GM23338 (cell line): ENCODE results near the gene SIGLEC15. TPM values are rescaled to one million over a fixed set of nuclear protein-coding genes. Genes with fewer than 3 reads are reported as not detected.

ENCODE experiments used
- ATAC-seq: fragments of 200-7000 bp; cut with Tn5 transposase; 3 replicates; pipeline ENCODE4 v1.9.1; 2020
- DNase-seq: peaks from one replicate; pipeline ENCODE4 v3.0.0-alpha.2; 2015; ENCODE audit warnings: low spot score
- H2AFZ ChIP-seq: fragments of 200-600 bp; sonication (generic); 2 replicates; pipeline ENCODE4 v1.8.0; 2016; ENCODE audit warnings: antibody characterized with exemption, mild to moderate bottlenecking, moderate library complexity
- H3F3A ChIP-seq: fragments of 200-600 bp; sonication (generic); replicated peaks from 2 replicates; pipeline ENCODE4 v1.8.0; 2017; ENCODE audit warnings: antibody characterized with exemption, mixed run types, low read depth
- H3K27ac ChIP-seq: fragments of 200-600 bp; sonication (generic); 2 replicates; pipeline ENCODE4 v1.6.1; 2016; ENCODE audit warnings: low read depth
- H3K27me3 ChIP-seq: fragments of 200-600 bp; sonication (generic); 2 replicates; pipeline ENCODE4 v1.8.0; 2016; ENCODE audit warnings: mild to moderate bottlenecking, mixed run types, moderate library complexity; ENCODE audit not compliant: insufficient read depth
- H3K36me3 ChIP-seq: fragments of 200-600 bp; sonication (generic); 2 replicates; pipeline ENCODE4 v1.8.0; 2016; ENCODE audit warnings: mild to moderate bottlenecking; ENCODE audit not compliant: insufficient read depth
- H3K4me1 ChIP-seq: fragments of 200-600 bp; sonication (generic); 2 replicates; pipeline ENCODE4 v1.8.0; 2016; ENCODE audit warnings: mild to moderate bottlenecking, moderate library complexity; ENCODE audit not compliant: insufficient read depth
- H3K4me2 ChIP-seq: fragments of 200-600 bp; sonication (generic); 2 replicates; pipeline ENCODE4 v1.7.1; 2017; ENCODE audit warnings: mixed run types
- H3K4me3 ChIP-seq: fragments of 200-600 bp; sonication (generic); 2 replicates; pipeline ENCODE4 v1.6.1; 2016; ENCODE audit warnings: mixed run types
- H3K79me2 ChIP-seq: fragments of 200-600 bp; sonication (generic); replicated peaks from 2 replicates; pipeline ENCODE4 v1.8.0; 2017; ENCODE audit warnings: mild to moderate bottlenecking; ENCODE audit not compliant: insufficient read depth
- H3K9me2 ChIP-seq: fragments of 200-600 bp; sonication (generic); 2 replicates; pipeline ENCODE4 v1.8.0; 2017; ENCODE audit not compliant: insufficient read depth
- H4K20me1 ChIP-seq: fragments of 200-600 bp; sonication (generic); replicated peaks from 2 replicates; pipeline ENCODE4 v1.8.0; 2017; ENCODE audit warnings: mild to moderate bottlenecking; ENCODE audit not compliant: insufficient read depth
- H3K27ac Mint-ChIP-seq: 2 replicates; pipeline ENCODE4 v1.8.0; 2020; ENCODE audit warnings: inconsistent platforms, mild to moderate bottlenecking, moderate library complexity, mixed read lengths
- H3K27me3 Mint-ChIP-seq: 3 replicates; pipeline ENCODE4 v1.8.0; 2022; ENCODE audit warnings: low read depth, mild to moderate bottlenecking, moderate library complexity, mixed read lengths, inconsistent platforms; ENCODE audit not compliant: insufficient read depth, poor library complexity
- H3K36me3 Mint-ChIP-seq: 3 replicates; pipeline ENCODE4 v1.8.0; 2021; ENCODE audit warnings: low read depth, mild to moderate bottlenecking, inconsistent platforms, moderate library complexity, mixed read lengths
- H3K4me1 Mint-ChIP-seq: 3 replicates; pipeline ENCODE4 v1.8.0; 2020; ENCODE audit warnings: mild to moderate bottlenecking, inconsistent platforms, mixed read lengths
- H3K4me3 Mint-ChIP-seq: 3 replicates; pipeline ENCODE4 v1.8.0; 2021; ENCODE audit warnings: moderate library complexity, mild to moderate bottlenecking, inconsistent platforms, mixed read lengths
- H3K9me3 Mint-ChIP-seq: 3 replicates; pipeline ENCODE4 v1.8.0; 2020; ENCODE audit warnings: moderate library complexity, mild to moderate bottlenecking, inconsistent platforms, mixed read lengths
- CREB1 ChIP-seq: fragments of 250-450 bp; sonication (Bioruptor Pico); IDR thresholded peaks from 2 replicates; pipeline ENCODE4 v1.5.0; 2020; ENCODE audit warnings: low read depth, mild to moderate bottlenecking, moderate library complexity
- EZH2phosphoT487 ChIP-seq: fragments of 200-600 bp; sonication (generic); IDR thresholded peaks from one replicate; pipeline ENCODE4 v1.8.1; 2018; ENCODE audit warnings: antibody characterized with exemption; ENCODE audit not compliant: unreplicated experiment
- JUNB ChIP-seq: IDR thresholded peaks from one replicate; pipeline ENCODE4 v1.6.1; 2016; ENCODE audit warnings: antibody characterized with exemption; ENCODE audit not compliant: unreplicated experiment
- NANOG ChIP-seq: IDR thresholded peaks from 2 replicates; pipeline ENCODE4 v1.6.1; 2016; ENCODE audit warnings: antibody characterized with exemption, borderline replicate concordance
- POLR2AphosphoS5 ChIP-seq: IDR thresholded peaks from 2 replicates; pipeline ENCODE4 v1.6.1; 2016; ENCODE audit warnings: antibody characterized with exemption, low read depth
- STAT1 ChIP-seq: IDR thresholded peaks from one replicate; pipeline ENCODE4 v1.6.1; 2016; ENCODE audit warnings: antibody characterized with exemption; ENCODE audit not compliant: unreplicated experiment
- ZNF114 ChIP-seq: fragments of 250-450 bp; sonication (Bioruptor Pico); IDR thresholded peaks from 2 replicates; pipeline ENCODE4 v1.5.0; 2020; ENCODE audit warnings: mild to moderate bottlenecking, moderate library complexity
- ZNF331 ChIP-seq: fragments of 250-450 bp; sonication (Bioruptor Pico); IDR thresholded peaks from 2 replicates; pipeline ENCODE4 v1.5.0; 2020; ENCODE audit warnings: low read depth, mild to moderate bottlenecking, moderate library complexity
- polyA plus RNA-seq: library from polyadenylated mRNA; unstranded; fragments of >200 nt; fragmentation: Nextera tagmentation; extraction: Ambion mirVana; gene quantifications from 2 replicates; pipeline ENCODE4 v1.2.1, GENCODE V29; 2016
- total RNA-seq: library from RNA; depleted of rRNA; stranded (reverse); fragments of >200 nt; shearing (Covaris generic); gene quantifications from 2 replicates; pipeline ENCODE4 v1.2.3, GENCODE V29; 2014
- TF ChIP-seq, protein P1 (sequence below), 2 experiments: fragments of 200-600 bp in 1 of 2; sonication (generic) in 1 of 2; conservative IDR thresholded peaks; 2 replicates each; pipeline versions ENCODE4 v1.5.1 to v1.6.1; 2016 to 2017; ENCODE audit warnings: antibody characterized with exemption in 2 of 2, low read depth in 2 of 2, mild to moderate bottlenecking in 2 of 2, moderate library complexity in 1 of 2
- TF ChIP-seq, protein P2 (sequence below): IDR thresholded peaks from 2 replicates; pipeline ENCODE4 v1.6.1; 2016; ENCODE audit warnings: antibody characterized with exemption
- TF ChIP-seq, protein P3 (sequence below): IDR thresholded peaks from one replicate; pipeline ENCODE4 v1.6.1; 2018; ENCODE audit warnings: antibody characterized with exemption; ENCODE audit not compliant: unreplicated experiment

Gene SIGLEC15
- total and polyA plus RNA-seq, 2 experiments from 2014 or later: 0.29 TPM; not detected in 1

DNA sequence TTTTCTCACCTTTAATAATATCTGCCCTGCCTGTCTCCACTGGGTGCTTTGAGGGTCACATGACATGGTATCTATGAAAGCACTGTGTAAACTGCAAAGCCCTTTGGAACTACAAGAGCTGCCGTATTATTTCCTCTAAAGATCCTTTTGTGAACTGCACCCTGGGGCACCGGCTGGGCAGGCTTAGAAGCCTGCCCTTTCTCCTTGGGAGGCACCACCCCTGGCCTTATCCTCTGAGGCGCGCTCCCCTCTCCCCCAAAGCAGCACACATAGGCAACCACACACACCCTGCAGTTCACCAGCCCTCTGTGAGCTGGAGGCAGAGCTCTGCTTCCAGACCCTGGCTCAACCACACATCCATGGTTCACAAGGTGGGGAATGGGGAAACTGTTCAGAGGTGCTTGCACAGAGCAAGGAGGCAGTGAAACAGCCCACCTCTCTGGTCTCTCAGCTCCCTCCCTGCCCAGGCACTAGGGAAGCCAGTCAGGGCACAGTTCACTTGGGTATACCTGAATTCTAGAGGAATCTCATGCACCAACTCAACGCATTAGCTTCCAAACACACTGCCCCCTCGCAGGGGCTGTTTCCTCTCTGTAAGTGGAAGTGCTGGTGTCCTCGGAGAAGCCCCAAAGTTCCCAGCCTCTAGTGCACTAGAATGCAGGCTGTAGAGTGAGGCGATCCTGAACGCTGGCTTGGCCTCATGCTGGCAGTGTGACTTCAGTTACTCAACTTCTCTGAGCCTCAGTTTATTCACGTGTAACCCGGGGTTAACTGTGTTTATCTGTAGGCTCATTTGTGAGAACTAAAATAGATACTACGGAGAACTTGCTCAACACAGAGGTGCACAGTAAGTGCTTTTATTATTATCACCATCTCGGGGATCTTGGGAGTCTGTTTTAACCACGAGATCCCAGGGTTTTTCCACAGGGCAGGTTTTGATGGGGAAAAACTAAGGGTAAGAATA is 11.0 kb downstream of the SIGLEC15 start (continued):
- TF ChIP-seq EZH2phosphoT487: no peak
- TF ChIP-seq POLR2AphosphoS5: no peak
- TF ChIP-seq STAT1: no peak

DNA sequence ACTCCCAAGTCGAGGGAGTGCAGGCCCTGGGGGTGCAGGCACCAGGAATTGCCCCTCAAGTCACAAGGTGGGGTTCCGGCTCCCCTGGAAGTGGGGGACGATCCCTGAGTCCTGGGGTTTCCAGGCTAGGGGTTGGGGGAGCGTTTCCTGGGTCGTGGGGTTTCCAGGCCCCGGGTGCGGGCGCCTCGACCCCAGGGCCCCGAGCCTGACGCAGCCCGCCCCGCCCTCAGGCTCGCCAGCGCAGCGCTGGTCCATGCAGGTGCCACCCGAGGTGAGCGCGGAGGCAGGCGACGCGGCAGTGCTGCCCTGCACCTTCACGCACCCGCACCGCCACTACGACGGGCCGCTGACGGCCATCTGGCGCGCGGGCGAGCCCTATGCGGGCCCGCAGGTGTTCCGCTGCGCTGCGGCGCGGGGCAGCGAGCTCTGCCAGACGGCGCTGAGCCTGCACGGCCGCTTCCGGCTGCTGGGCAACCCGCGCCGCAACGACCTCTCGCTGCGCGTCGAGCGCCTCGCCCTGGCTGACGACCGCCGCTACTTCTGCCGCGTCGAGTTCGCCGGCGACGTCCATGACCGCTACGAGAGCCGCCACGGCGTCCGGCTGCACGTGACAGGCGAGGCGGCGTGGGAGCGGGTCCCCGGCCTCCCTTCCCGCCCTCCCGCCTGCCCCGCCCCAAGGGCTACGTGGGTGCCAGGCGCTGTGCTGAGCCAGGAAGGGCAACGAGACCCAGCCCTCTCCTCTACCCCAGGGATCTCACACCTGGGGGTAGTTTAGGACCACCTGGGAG is 12.0 kb downstream of the SIGLEC15 start:
- Histone ChIP-seq H3K9me2 (no peaks in the 10 kb centered on the region), H4K20me1 (no peaks in the 10 kb centered on the region), H3K27me3 (peaks cover 27% of the 10 kb centered on the region), H3K36me3 (no peaks in the 10 kb centered on the region), H3K4me2 (peak overlapping the region; percentile 75), H2AFZ (peak overlapping the region; percentile 84), H3K79me2 (no peaks in the 10 kb centered on the region), H3F3A (0 out of 2 replicates have a peak, but pooled peaks cover 4% of the 10 kb centered on the region), H3K4me3 (peak overlapping the region; percentile 50), H3K27ac (no peak overlapping the region), H3K4me1 (peaks cover 15% of the 10 kb centered on the region; the same call in 1 of the 2 replicates)
- H3K27me3 Mint-ChIP-seq: peaks cover 18% of the 10 kb centered on the region
- peaks cover 20% of the 10 kb centered on the region for H3K4me1 Mint-ChIP-seq
- H3K4me3 Mint-ChIP-seq: peak overlapping the region; percentile 54; the same call in 1 of the 3 replicates
- H3K9me3 Mint-ChIP-seq: no peaks in the 10 kb centered on the region
- no peak overlapping the region for H3K27ac Mint-ChIP-seq
- TF ChIP-seq NANOG (no peak), CREB1 (CRISPR knock-in tag) (peak; percentile 60; the same call in 1 of the 2 replicates), POLR2AphosphoS5 (no peak)
- TF ChIP-seq, protein P1, sequence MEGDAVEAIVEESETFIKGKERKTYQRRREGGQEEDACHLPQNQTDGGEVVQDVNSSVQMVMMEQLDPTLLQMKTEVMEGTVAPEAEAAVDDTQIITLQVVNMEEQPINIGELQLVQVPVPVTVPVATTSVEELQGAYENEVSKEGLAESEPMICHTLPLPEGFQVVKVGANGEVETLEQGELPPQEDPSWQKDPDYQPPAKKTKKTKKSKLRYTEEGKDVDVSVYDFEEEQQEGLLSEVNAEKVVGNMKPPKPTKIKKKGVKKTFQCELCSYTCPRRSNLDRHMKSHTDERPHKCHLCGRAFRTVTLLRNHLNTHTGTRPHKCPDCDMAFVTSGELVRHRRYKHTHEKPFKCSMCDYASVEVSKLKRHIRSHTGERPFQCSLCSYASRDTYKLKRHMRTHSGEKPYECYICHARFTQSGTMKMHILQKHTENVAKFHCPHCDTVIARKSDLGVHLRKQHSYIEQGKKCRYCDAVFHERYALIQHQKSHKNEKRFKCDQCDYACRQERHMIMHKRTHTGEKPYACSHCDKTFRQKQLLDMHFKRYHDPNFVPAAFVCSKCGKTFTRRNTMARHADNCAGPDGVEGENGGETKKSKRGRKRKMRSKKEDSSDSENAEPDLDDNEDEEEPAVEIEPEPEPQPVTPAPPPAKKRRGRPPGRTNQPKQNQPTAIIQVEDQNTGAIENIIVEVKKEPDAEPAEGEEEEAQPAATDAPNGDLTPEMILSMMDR (conservative IDR thresholded peaks at IDR 0.05; ENCODE audit: low read depth in 2 of 2): peak in 1 of 2 experiments; percentile 65; a peak in 2 of 4 replicates
- ATAC-seq: peak; percentile 78
- no peaks in the 10 kb centered on the region; the same call in 2 of the 3 replicates for H3K36me3 Mint-ChIP-seq
- DNase-seq: peak; percentile 89

DNA sequence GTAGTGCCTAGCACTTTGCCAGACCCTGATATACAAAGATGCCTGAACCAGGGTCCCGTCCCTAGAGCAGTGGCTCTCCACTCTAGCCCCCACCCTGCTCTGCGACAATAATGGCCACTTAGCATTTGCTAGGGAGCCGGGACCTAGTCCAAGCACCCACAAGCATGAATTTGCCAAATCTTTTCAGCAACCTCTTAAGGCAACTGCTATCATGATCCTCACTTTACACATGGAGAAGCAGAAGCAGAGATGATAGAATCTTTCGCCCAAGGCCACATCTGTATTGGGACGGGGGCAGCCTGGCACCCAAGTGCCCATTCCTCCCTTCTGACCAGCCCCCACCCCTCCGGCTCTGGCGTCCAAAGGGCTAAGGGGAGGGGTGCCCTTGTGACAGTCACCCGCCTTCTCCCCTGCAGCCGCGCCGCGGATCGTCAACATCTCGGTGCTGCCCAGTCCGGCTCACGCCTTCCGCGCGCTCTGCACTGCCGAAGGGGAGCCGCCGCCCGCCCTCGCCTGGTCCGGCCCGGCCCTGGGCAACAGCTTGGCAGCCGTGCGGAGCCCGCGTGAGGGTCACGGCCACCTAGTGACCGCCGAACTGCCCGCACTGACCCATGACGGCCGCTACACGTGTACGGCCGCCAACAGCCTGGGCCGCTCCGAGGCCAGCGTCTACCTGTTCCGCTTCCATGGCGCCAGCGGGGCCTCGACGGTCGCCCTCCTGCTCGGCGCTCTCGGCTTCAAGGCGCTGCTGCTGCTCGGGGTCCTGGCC is 13.0 kb downstream of the SIGLEC15 start:
- no peak overlapping the region for H3K4me3 ChIP-seq
- H3K4me2 ChIP-seq: peak overlapping the region; percentile 75
- no peak for TF ChIP-seq ZNF114 (CRISPR knock-in tag)
- TF ChIP-seq ZNF331: no peak
- TF ChIP-seq, protein P2, sequence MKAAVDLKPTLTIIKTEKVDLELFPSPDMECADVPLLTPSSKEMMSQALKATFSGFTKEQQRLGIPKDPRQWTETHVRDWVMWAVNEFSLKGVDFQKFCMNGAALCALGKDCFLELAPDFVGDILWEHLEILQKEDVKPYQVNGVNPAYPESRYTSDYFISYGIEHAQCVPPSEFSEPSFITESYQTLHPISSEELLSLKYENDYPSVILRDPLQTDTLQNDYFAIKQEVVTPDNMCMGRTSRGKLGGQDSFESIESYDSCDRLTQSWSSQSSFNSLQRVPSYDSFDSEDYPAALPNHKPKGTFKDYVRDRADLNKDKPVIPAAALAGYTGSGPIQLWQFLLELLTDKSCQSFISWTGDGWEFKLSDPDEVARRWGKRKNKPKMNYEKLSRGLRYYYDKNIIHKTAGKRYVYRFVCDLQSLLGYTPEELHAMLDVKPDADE: no peak
- TF ChIP-seq, protein P3, sequence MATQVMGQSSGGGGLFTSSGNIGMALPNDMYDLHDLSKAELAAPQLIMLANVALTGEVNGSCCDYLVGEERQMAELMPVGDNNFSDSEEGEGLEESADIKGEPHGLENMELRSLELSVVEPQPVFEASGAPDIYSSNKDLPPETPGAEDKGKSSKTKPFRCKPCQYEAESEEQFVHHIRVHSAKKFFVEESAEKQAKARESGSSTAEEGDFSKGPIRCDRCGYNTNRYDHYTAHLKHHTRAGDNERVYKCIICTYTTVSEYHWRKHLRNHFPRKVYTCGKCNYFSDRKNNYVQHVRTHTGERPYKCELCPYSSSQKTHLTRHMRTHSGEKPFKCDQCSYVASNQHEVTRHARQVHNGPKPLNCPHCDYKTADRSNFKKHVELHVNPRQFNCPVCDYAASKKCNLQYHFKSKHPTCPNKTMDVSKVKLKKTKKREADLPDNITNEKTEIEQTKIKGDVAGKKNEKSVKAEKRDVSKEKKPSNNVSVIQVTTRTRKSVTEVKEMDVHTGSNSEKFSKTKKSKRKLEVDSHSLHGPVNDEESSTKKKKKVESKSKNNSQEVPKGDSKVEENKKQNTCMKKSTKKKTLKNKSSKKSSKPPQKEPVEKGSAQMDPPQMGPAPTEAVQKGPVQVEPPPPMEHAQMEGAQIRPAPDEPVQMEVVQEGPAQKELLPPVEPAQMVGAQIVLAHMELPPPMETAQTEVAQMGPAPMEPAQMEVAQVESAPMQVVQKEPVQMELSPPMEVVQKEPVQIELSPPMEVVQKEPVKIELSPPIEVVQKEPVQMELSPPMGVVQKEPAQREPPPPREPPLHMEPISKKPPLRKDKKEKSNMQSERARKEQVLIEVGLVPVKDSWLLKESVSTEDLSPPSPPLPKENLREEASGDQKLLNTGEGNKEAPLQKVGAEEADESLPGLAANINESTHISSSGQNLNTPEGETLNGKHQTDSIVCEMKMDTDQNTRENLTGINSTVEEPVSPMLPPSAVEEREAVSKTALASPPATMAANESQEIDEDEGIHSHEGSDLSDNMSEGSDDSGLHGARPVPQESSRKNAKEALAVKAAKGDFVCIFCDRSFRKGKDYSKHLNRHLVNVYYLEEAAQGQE: no peak
- no peak for TF ChIP-seq JUNB

More for the DNA sequence above, 13.0 kb downstream of the SIGLEC15 start:
- H3K4me1 Mint-ChIP-seq: peaks cover 20% of the 10 kb centered on the region
- H3K27ac Mint-ChIP-seq: no peak overlapping the region
- 0 out of 2 replicates have a peak, but pooled peaks cover 4% of the 10 kb centered on the region for H3F3A ChIP-seq
- peaks cover 27% of the 10 kb centered on the region for H3K27me3 ChIP-seq
- H3K36me3 Mint-ChIP-seq: no peaks in the 10 kb centered on the region; the same call in 2 of the 3 replicates
- peak; percentile 5 for ATAC-seq
- no peak for DNase-seq
- no peaks in the 10 kb centered on the region for H3K9me2 ChIP-seq
- H3K4me1 ChIP-seq: peaks cover 15% of the 10 kb centered on the region; the same call in 1 of the 2 replicates
- no peaks in the 10 kb centered on the region for H4K20me1 ChIP-seq
- H3K27me3 Mint-ChIP-seq: peaks cover 18% of the 10 kb centered on the region
- H3K79me2 ChIP-seq: no peaks in the 10 kb centered on the region
- H3K36me3 ChIP-seq: no peaks in the 10 kb centered on the region
- 0 out of 3 replicates have a peak overlapping the region, but pooled peaks have one; percentile 25 for H3K4me3 Mint-ChIP-seq
- no peaks in the 10 kb centered on the region for H3K9me3 Mint-ChIP-seq
- no peak overlapping the region for H2AFZ ChIP-seq
- no peak overlapping the region for H3K27ac ChIP-seq
